ENCODE measurements around the gene SH2D3A.

- TF ChIP-seq CTCF (IDR thresholded peaks at IDR 0.05) (no peak), POLR2A (IDR thresholded peaks at IDR 0.05) (no peak)
Observed at GRCh38 chr19:6754653-6755463, 12.4 kb downstream of the SH2D3A start.
